ENCODE measurements around the gene CHST13. TPM values are rescaled to one million over a fixed set of nuclear protein-coding genes. Genes with fewer than 3 reads are reported as not detected.

CHST13 gene
- total RNA-seq, 1 experiment from 2014 or later, result not detected

DNA sequence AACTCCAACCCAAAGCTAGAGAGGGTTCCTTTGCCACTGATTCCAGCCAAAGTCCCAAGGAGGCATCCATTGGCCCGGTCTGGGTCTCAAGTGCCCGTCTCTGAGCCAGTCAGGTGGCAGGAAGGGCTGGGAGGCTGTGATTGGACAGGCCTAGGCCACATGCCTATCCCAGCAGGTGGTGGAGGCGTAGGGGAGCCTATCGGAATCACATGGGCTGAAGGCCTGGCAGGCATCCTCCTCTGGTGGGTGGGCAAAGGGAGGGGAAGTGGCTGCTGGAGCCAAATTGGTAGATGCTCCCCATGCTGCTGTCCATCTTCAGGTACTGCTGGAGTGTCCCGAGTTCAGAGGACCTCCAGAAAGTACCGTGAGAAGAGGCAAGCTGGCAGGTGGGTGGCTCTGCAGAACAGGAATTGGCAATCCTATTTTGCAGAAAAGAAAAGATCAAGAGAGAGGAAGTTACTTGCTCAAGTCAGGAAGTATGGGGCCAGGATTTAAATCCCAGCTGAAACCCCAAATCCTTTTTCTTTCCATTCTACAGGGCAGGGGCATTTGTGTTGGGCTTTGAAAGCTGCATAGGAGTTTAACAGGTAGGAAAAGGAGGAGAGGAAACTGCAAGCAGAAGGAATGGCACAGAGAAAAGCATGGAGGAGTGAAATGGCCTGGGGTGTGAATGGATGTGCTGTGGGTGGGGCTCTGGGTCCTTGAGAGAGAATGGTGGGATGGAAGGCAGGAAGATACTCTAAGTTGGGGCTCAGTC is 3.7 kb downstream of the CHST13 start:
- no peaks in the 10 kb centered on the region for H4K20me1 ChIP-seq (ENCODE audit: low read length)
- no peaks in the 10 kb centered on the region for H3K36me3 ChIP-seq (ENCODE audit: low read depth, low read length)
- no peak overlapping the region for H3K4me3 ChIP-seq (ENCODE audit: low read length)
- H3K9me2 ChIP-seq (replicated peaks; ENCODE audit: low read length), result no peaks in the 10 kb centered on the region
- TF ChIP-seq, protein P1, sequence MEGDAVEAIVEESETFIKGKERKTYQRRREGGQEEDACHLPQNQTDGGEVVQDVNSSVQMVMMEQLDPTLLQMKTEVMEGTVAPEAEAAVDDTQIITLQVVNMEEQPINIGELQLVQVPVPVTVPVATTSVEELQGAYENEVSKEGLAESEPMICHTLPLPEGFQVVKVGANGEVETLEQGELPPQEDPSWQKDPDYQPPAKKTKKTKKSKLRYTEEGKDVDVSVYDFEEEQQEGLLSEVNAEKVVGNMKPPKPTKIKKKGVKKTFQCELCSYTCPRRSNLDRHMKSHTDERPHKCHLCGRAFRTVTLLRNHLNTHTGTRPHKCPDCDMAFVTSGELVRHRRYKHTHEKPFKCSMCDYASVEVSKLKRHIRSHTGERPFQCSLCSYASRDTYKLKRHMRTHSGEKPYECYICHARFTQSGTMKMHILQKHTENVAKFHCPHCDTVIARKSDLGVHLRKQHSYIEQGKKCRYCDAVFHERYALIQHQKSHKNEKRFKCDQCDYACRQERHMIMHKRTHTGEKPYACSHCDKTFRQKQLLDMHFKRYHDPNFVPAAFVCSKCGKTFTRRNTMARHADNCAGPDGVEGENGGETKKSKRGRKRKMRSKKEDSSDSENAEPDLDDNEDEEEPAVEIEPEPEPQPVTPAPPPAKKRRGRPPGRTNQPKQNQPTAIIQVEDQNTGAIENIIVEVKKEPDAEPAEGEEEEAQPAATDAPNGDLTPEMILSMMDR (conservative IDR thresholded peaks at IDR 0.05; ENCODE audit: low read depth, low read length), result no peak
- TF ChIP-seq EZH2phosphoT487 (IDR thresholded peaks at IDR 0.05; ENCODE audit: borderline replicate concordance, low read length), result no peak
- no peak for TF ChIP-seq EZH2 (IDR thresholded peaks at IDR 0.05; ENCODE audit: low read length, unreplicated experiment)
- CTCF ChIA-PET, result no interaction called here
- H3F3A ChIP-seq (ENCODE audit: low read length, unreplicated experiment), result no peaks in the 10 kb centered on the region
- H3K27me3 ChIP-seq (ENCODE audit: low read length), result peaks cover 30% of the 10 kb centered on the region
- no peak overlapping the region for H3K9ac ChIP-seq (ENCODE audit: low read length)
- POLR2A ChIA-PET (ENCODE audit: unreplicated experiment), result no interaction called here
- H3K4me2 ChIP-seq (ENCODE audit: low read length), result no peak overlapping the region
- no peaks in the 10 kb centered on the region for H3K79me2 ChIP-seq (ENCODE audit: low read length)
- no TSS peak for BruUV-seq (replicated peaks)
- DNase-seq, result no peak
- no peak for ATAC-seq
- H2AFZ ChIP-seq (ENCODE audit: low read length), result no peak overlapping the region
- no peaks in the 10 kb centered on the region for H3K9me3 ChIP-seq (ENCODE audit: low read length)
- intact Hi-C loops (cut with micrococcal nuclease), result no loop called here
- no peaks in the 10 kb centered on the region for H3K4me1 ChIP-seq (ENCODE audit: insufficient read depth, low read length)
- H3K27ac ChIP-seq (ENCODE audit: low read length), result no peak overlapping the region

DNA sequence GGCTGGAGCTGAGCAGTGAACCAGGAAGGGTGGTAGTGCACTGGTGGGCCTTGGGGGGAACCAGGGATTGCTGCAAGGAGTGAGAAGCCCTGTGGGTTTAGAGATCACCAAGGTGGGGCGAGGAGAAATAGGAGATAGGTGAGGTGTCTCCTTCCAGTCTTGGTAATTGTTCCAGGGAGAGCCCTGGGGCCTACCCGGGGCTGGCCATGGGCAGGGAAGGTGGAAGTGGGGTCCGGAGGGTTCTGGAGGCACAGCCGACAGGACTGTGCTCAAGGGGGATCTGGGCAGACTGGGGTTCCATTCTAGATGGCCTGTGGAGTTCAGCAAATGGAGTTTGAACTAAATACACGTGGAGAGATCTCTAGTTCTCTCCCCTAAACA is 4.5 kb downstream of the CHST13 start:
- no peak overlapping the region for H3K27ac ChIP-seq (ENCODE audit: low read length)

More for the DNA sequence above, 4.5 kb downstream of the CHST13 start:
- peaks cover 29% of the 10 kb centered on the region for H3K27me3 ChIP-seq (ENCODE audit: low read length)
- H3K4me3 ChIP-seq (ENCODE audit: low read length), result no peak overlapping the region
- no peaks in the 10 kb centered on the region for H3K4me1 ChIP-seq (ENCODE audit: insufficient read depth, low read length)
- H3K9me2 ChIP-seq (replicated peaks; ENCODE audit: low read length), result no peaks in the 10 kb centered on the region
- intact Hi-C loops (cut with micrococcal nuclease), result no loop called here
- no peaks in the 10 kb centered on the region for H4K20me1 ChIP-seq (ENCODE audit: low read length)
- H3K79me2 ChIP-seq (ENCODE audit: low read length), result no peaks in the 10 kb centered on the region
- no TSS peak for BruUV-seq (replicated peaks)
- DNase-seq, result no peak
- H3K9ac ChIP-seq (ENCODE audit: low read length), result no peak overlapping the region
- TF ChIP-seq, protein P1 (conservative IDR thresholded peaks at IDR 0.05; ENCODE audit: low read depth, low read length), result no peak
- TF ChIP-seq EZH2 (IDR thresholded peaks at IDR 0.05; ENCODE audit: low read length, unreplicated experiment), result no peak
- TF ChIP-seq EZH2phosphoT487 (IDR thresholded peaks at IDR 0.05; ENCODE audit: borderline replicate concordance, low read length), result no peak
- no peak overlapping the region for H2AFZ ChIP-seq (ENCODE audit: low read length)
- no peak for ATAC-seq
- POLR2A ChIA-PET (ENCODE audit: unreplicated experiment), result no interaction called here
- H3K4me2 ChIP-seq (ENCODE audit: low read length), result no peak overlapping the region
- H3K9me3 ChIP-seq (ENCODE audit: low read length), result no peaks in the 10 kb centered on the region
- CTCF ChIA-PET, result no interaction called here
- H3K36me3 ChIP-seq (ENCODE audit: low read depth, low read length), result no peaks in the 10 kb centered on the region
- no peaks in the 10 kb centered on the region for H3F3A ChIP-seq (ENCODE audit: low read length, unreplicated experiment)
